ENCODE measurements around the gene MR1. TPM values are rescaled to one million over a fixed set of nuclear protein-coding genes. Genes with fewer than 3 reads are reported as not detected.

Gene MR1
- total RNA-seq, 1 experiment from 2014 or later = 33.4 TPM

- DNase-seq (ENCODE audit: unreplicated experiment) = no peak
- Mint-ChIP-seq H3K36me3 (ENCODE audit: insufficient read depth, unreplicated experiment) (no peaks in the 10 kb centered on the region), H3K4me3 (ENCODE audit: unreplicated experiment) (no peak overlapping the region), H3K27me3 (ENCODE audit: insufficient read depth, unreplicated experiment) (no peaks in the 10 kb centered on the region), H3K4me1 (ENCODE audit: insufficient read depth, unreplicated experiment) (no peaks in the 10 kb centered on the region), H3K9me3 (ENCODE audit: unreplicated experiment) (peaks cover 8% of the 10 kb centered on the region), H3K27ac (ENCODE audit: low read depth, unreplicated experiment) (no peak overlapping the region)
- CTCF ChIA-PET = interaction anchor here (0.6 to 1.2 kb wide), 3 partner anchors 11 to 26 kb away, joined by 3 to 6 read pairs (median 3); no protein-coding TSS in a partner anchor
- POLR2A ChIA-PET = interaction anchor here (1.0 to 1.8 kb wide), 3 partner anchors 9 to 23 kb away, joined by 3 to 7 read pairs (median 5); no protein-coding TSS in a partner anchor
- intact Hi-C loops (cut with micrococcal nuclease) = no loop called here
- no TSS peak for BruUV-seq (replicated peaks)
- no peak for TF ChIP-seq CTCF (IDR thresholded peaks at IDR 0.05; ENCODE audit: unreplicated experiment)
These were observed 30.3 kb downstream of the MR1 start for GRCh38 chr1:181064011-181064623.

- Mint-ChIP-seq H3K9me3 (ENCODE audit: unreplicated experiment) (peaks cover 3% of the 10 kb centered on the region), H3K4me3 (ENCODE audit: unreplicated experiment) (no peak overlapping the region), H3K27me3 (ENCODE audit: insufficient read depth, unreplicated experiment) (no peaks in the 10 kb centered on the region), H3K27ac (ENCODE audit: low read depth, unreplicated experiment) (no peak overlapping the region), H3K36me3 (ENCODE audit: insufficient read depth, unreplicated experiment) (no peaks in the 10 kb centered on the region), H3K4me1 (ENCODE audit: insufficient read depth, unreplicated experiment) (no peaks in the 10 kb centered on the region)
- ChIA-PET POLR2A (interaction anchor here (1.6 to 1.8 kb wide), 2 partner anchors 10 kb away, joined by 4 to 7 read pairs; no protein-coding TSS in a partner anchor), CTCF (interaction anchor here (0.7 kb wide), 1 partner anchor 216 kb away, joined by 3 read pairs; no protein-coding TSS in a partner anchor)
- DNase-seq (ENCODE audit: unreplicated experiment) = no peak
- no peak for TF ChIP-seq CTCF (IDR thresholded peaks at IDR 0.05; ENCODE audit: unreplicated experiment)
- no TSS peak for BruUV-seq (replicated peaks)
- intact Hi-C loops (cut with micrococcal nuclease) = no loop called here
These were observed 30.9 kb downstream of the MR1 start for GRCh38 chr1:181064702-181065101.

GRCh38 chr1:181073638-181074037 lies 39.9 kb downstream of the MR1 start:
- no peak for DNase-seq (ENCODE audit: unreplicated experiment)
- H3K9me3 Mint-ChIP-seq (ENCODE audit: unreplicated experiment) = no peaks in the 10 kb centered on the region
- no peaks in the 10 kb centered on the region for H3K27me3 Mint-ChIP-seq (ENCODE audit: insufficient read depth, unreplicated experiment)
- ChIA-PET CTCF (interaction anchor here (0.8 to 1.4 kb wide), 2 partner anchors 12 to 68 kb away, joined by 3 to 5 read pairs; no protein-coding TSS in a partner anchor), POLR2A (interaction anchor here (1.4 kb wide), 1 partner anchor 19 kb away, joined by 3 read pairs; no protein-coding TSS in a partner anchor)
- no peak for TF ChIP-seq CTCF (IDR thresholded peaks at IDR 0.05; ENCODE audit: unreplicated experiment)
- no peaks in the 10 kb centered on the region for H3K36me3 Mint-ChIP-seq (ENCODE audit: insufficient read depth, unreplicated experiment)
- BruUV-seq (replicated peaks) = no TSS peak
- no peak overlapping the region for H3K27ac Mint-ChIP-seq (ENCODE audit: low read depth, unreplicated experiment)
- H3K4me1 Mint-ChIP-seq (ENCODE audit: insufficient read depth, unreplicated experiment) = peaks cover 30% of the 10 kb centered on the region
- no peak overlapping the region for H3K4me3 Mint-ChIP-seq (ENCODE audit: unreplicated experiment)
- intact Hi-C loops (cut with micrococcal nuclease) = no loop called here

GRCh38 chr1:181075766-181076350 lies 42.1 kb downstream of the MR1 start:
- TF ChIP-seq CTCF (IDR thresholded peaks at IDR 0.05; ENCODE audit: unreplicated experiment) = no peak
- BruUV-seq (replicated peaks) = no TSS peak
- Mint-ChIP-seq H3K36me3 (ENCODE audit: insufficient read depth, unreplicated experiment) (no peaks in the 10 kb centered on the region), H3K4me3 (ENCODE audit: unreplicated experiment) (no peak overlapping the region), H3K4me1 (ENCODE audit: insufficient read depth, unreplicated experiment) (peaks cover 38% of the 10 kb centered on the region), H3K27me3 (ENCODE audit: insufficient read depth, unreplicated experiment) (no peaks in the 10 kb centered on the region), H3K27ac (ENCODE audit: low read depth, unreplicated experiment) (no peak overlapping the region), H3K9me3 (ENCODE audit: unreplicated experiment) (no peaks in the 10 kb centered on the region)
- intact Hi-C loops (cut with micrococcal nuclease) = no loop called here
- POLR2A ChIA-PET = interaction anchor here (0.7 to 2.2 kb wide), 5 partner anchors 12 to 60 kb away, joined by 3 to 9 read pairs (median 5); no protein-coding TSS in a partner anchor
- no peak for DNase-seq (ENCODE audit: unreplicated experiment)
- CTCF ChIA-PET = interaction anchor here (0.8 to 1.5 kb wide), 5 partner anchors 8 to 212 kb away, joined by 3 to 5 read pairs (median 4); no protein-coding TSS in a partner anchor

Data from MCF 10A (cell line).